B cell (primary cell): ENCODE data around the gene PEX7. TPM values are rescaled to one million over a fixed set of nuclear protein-coding genes. Genes with fewer than 3 reads are reported as not detected.

Experiments
- ATAC-seq: fragments of 200-7000 bp; cut with Tn5 transposase; one replicate; pipeline ENCODE4 v1.10.0; 2021; ENCODE audit warnings: low read depth, mild to moderate bottlenecking, moderate number of reproducible peaks, moderate library complexity
- CTCF ChIA-PET: fragments of 350-600 bp; sonication (Branson Sonifier 250); formaldehyde crosslinking; loops from one replicate; lab custom pipeline; 2021; ENCODE audit warnings: antibody characterized with exemption, inconsistent platforms; lab: Charles Lee
- POLR2A ChIA-PET: fragments of 350-600 bp; sonication (Branson Sonifier 250); formaldehyde crosslinking; loops from one replicate; lab custom pipeline; 2021; ENCODE audit warnings: antibody characterized with exemption; lab: Charles Lee
- DNase-seq: peaks from one replicate; pipeline ENCODE4 v3.0.0; 2013
- H2AFZ ChIP-seq: 2 replicates; pipeline ENCODE4 v1.6.1; 2012; ENCODE audit warnings: mild to moderate bottlenecking, low read depth, low read length; ENCODE audit not compliant: insufficient read depth, poor library complexity, severe bottlenecking
- H3K27ac ChIP-seq, 2 donors: 1 replicate in 1 of 2; 2 replicates in 1 of 2; pipeline ENCODE4 v1.5.1; 2012 to 2013; ENCODE audit warnings: low read length in 2 of 2, mild to moderate bottlenecking in 2 of 2, moderate library complexity in 1 of 2
- H3K27me3 ChIP-seq, 4 experiments: fragments of 200-600 bp in 1 of 4; sonication (generic) in 1 of 4; replicated peaks in 1 of 4; 1 replicate in 2 of 4; 2 replicates in 2 of 4; pipeline versions ENCODE4 v1.6.1 to v1.7.0; 2013 to 2016; ENCODE audit warnings: low read length in 3 of 4, mild to moderate bottlenecking in 2 of 4, mixed read lengths in 1 of 4, moderate library complexity in 1 of 4; ENCODE audit not compliant: insufficient read depth in 4 of 4, control insufficient read depth in 3 of 4; ENCODE audit errors: control extremely low read depth in 1 of 4
- H3K36me3 ChIP-seq, 2 experiments: replicated peaks in 1 of 2; 1 replicate in 1 of 2; 2 replicates in 1 of 2; pipeline versions ENCODE4 v1.6.1 to v1.7.1; 2013; ENCODE audit warnings: low read length in 1 of 2; ENCODE audit not compliant: insufficient read depth in 2 of 2, control insufficient read depth in 1 of 2; ENCODE audit errors: control extremely low read depth in 1 of 2, extremely low read depth in 1 of 2
- H3K4me1 ChIP-seq, 2 donors: fragments of 200-600 bp in 1 of 2; sonication (generic) in 1 of 2; 1 replicate in 1 of 2; 2 replicates in 1 of 2; pipeline versions ENCODE4 v1.5.1 to v1.6.1; 2013 to 2017; ENCODE audit warnings: low read length in 2 of 2; ENCODE audit not compliant: control insufficient read depth in 2 of 2, insufficient read depth in 2 of 2
- H3K4me2 ChIP-seq: replicated peaks from 2 replicates; pipeline ENCODE3; 2012; ENCODE audit warnings: mild to moderate bottlenecking, low read depth, low read length; ENCODE audit not compliant: poor library complexity, severe bottlenecking
- H3K4me3 ChIP-seq, 5 experiments: fragments of 200-600 bp in 1 of 5; sonication (generic) in 1 of 5; 1 replicate in 3 of 5; 2 replicates in 2 of 5; pipeline versions ENCODE4 v1.5.1 to v1.7.0; 2011 to 2016; ENCODE audit warnings: low read length in 4 of 5, mild to moderate bottlenecking in 4 of 5, low read depth in 2 of 5, control low read depth in 1 of 5, moderate library complexity in 1 of 5; ENCODE audit not compliant: insufficient read depth in 1 of 5; ENCODE audit errors: control extremely low read depth in 1 of 5, extremely low read depth in 1 of 5
- H3K79me2 ChIP-seq: fragments of 200-600 bp; sonication (generic); one replicate; pipeline ENCODE4 v1.6.0; 2016; ENCODE audit warnings: low read length; ENCODE audit not compliant: control insufficient read depth, insufficient read depth
- H3K9ac ChIP-seq: fragments of 200-600 bp; sonication (generic); 2 replicates; pipeline ENCODE4 v1.6.1; 2017; ENCODE audit warnings: mild to moderate bottlenecking, low read length, moderate library complexity
- H3K9me3 ChIP-seq, 3 donors: one replicate each; pipeline versions ENCODE4 v1.6.1 to v1.7.1; 2013; ENCODE audit warnings: low read length in 2 of 3; ENCODE audit not compliant: control insufficient read depth in 2 of 3, insufficient read depth in 1 of 3; ENCODE audit errors: control extremely low read depth in 1 of 3
- H4K20me1 ChIP-seq: 2 replicates; pipeline ENCODE4 v1.6.0; 2012; ENCODE audit warnings: mild to moderate bottlenecking, low read length; ENCODE audit not compliant: insufficient read depth, control insufficient read depth, poor library complexity, severe bottlenecking
- H3K27ac Mint-ChIP-seq: one replicate; pipeline ENCODE4 v1.8.0; 2021; ENCODE audit warnings: mixed read lengths
- H3K27me3 Mint-ChIP-seq: one replicate; pipeline ENCODE4 v1.8.0; 2021; ENCODE audit warnings: mixed read lengths
- H3K4me1 Mint-ChIP-seq: one replicate; pipeline ENCODE4 v1.8.0; 2021; ENCODE audit warnings: mixed read lengths
- H3K4me3 Mint-ChIP-seq: one replicate; pipeline ENCODE4 v1.8.0; 2021; ENCODE audit warnings: mixed read lengths
- H3K9me3 Mint-ChIP-seq: one replicate; pipeline ENCODE4 v1.8.0; 2022; ENCODE audit warnings: mixed read lengths; ENCODE audit not compliant: insufficient read depth
- EZH2 ChIP-seq: IDR thresholded peaks from 2 replicates; pipeline ENCODE4 v1.6.1; 2012; ENCODE audit warnings: borderline replicate concordance, low read depth, mild to moderate bottlenecking, moderate library complexity, low read length; ENCODE audit not compliant: insufficient read depth, poor library complexity, severe bottlenecking
- WGBS: methylation state at CpG from one replicate; pipeline ENCODE4 v1.1.5; 2013; ENCODE audit warnings: missing lambda C conversion rate; ENCODE audit not compliant: insufficient coverage; 5-methylcytosine and 5-hydroxymethylcytosine counted together
- intact Hi-C: fragments of 100-400 bp; cut with micrococcal nuclease; formaldehyde crosslinking; loops from one replicate; pipeline ENCODE4 v1.10.0; 2022
- polyA plus RNA-seq: library from polyadenylated mRNA; depleted of rRNA; stranded (reverse); fragments of >200 nt; gene quantifications from 2 replicates; pipeline ENCODE4 v1.2.3, GENCODE V29; 2012
- total RNA-seq, 2 donors: library from RNA; stranded (reverse); fragments of 120-200 nt in 1 of 2; gene quantifications; 1 replicate in 1 of 2; 2 replicates in 1 of 2; pipeline versions ENCODE4 v1.2.3 to v1.2.4, GENCODE V29; 2013 to 2022
- TF ChIP-seq, protein P1 (sequence below): fragments of 200-600 bp; IDR thresholded peaks from one replicate; pipeline ENCODE4 v1.8.0; 2022; ENCODE audit warnings: antibody characterized with exemption, mild to moderate bottlenecking

The PEX7 gene
- total and polyA plus RNA-seq, 2 donors (not counting 1 experiment from before 2014, with no cell fraction given) = 3.9 TPM

DNA sequence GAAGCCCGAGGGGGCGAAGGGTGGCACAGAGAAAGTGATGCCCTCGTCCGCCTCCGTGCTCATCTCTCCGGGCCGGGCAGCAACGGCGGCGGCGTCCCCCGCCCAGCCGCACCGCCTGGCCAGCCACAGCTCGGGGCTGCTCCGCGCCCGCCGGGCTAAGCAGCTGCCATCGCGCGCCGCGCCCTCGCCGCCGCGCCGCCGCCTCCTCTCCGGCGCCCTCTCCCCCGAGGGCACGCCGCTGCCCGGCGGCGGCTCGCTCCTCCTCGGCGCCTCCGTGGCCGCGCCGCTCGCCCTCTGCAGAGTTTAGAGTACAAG lies 30.3 kb upstream of the PEX7 start:
- Histone ChIP-seq H3K4me2 (peak overlapping the region; percentile 86), H3K36me3 (no peaks in the 10 kb centered on the region), H3K27ac (peak overlapping the region; percentile 95 to 98), H3K9ac (peak overlapping the region; percentile 96), H2AFZ (peak overlapping the region; percentile 95), H3K9me3 (peaks cover 0 to 7% (median 3%) of the 10 kb centered on the region in 3 donors), H3K27me3 (no peaks in the 10 kb centered on the region), H3K4me3 (peak overlapping the region; percentile 81 to 99 (median 96)), H3K4me1 (peaks cover 40 to 42% of the 10 kb centered on the region in 2 donors), H3K79me2 (peaks cover 35% of the 10 kb centered on the region), H4K20me1 (no peaks in the 10 kb centered on the region)
- no peak for TF ChIP-seq EZH2
- TF ChIP-seq, protein P1, sequence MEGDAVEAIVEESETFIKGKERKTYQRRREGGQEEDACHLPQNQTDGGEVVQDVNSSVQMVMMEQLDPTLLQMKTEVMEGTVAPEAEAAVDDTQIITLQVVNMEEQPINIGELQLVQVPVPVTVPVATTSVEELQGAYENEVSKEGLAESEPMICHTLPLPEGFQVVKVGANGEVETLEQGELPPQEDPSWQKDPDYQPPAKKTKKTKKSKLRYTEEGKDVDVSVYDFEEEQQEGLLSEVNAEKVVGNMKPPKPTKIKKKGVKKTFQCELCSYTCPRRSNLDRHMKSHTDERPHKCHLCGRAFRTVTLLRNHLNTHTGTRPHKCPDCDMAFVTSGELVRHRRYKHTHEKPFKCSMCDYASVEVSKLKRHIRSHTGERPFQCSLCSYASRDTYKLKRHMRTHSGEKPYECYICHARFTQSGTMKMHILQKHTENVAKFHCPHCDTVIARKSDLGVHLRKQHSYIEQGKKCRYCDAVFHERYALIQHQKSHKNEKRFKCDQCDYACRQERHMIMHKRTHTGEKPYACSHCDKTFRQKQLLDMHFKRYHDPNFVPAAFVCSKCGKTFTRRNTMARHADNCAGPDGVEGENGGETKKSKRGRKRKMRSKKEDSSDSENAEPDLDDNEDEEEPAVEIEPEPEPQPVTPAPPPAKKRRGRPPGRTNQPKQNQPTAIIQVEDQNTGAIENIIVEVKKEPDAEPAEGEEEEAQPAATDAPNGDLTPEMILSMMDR = no peak
- Mint-ChIP-seq H3K27me3 (no peaks in the 10 kb centered on the region), H3K9me3 (peaks cover 3% of the 10 kb centered on the region), H3K4me1 (peaks cover 45% of the 10 kb centered on the region), H3K27ac (peak overlapping the region; percentile 95), H3K4me3 (peak overlapping the region; percentile 95)
- peak; percentile 7 for ATAC-seq
- WGBS = under 1% methylated on average over 46 of the region's 46 CpGs
- CTCF ChIA-PET = interaction anchor here (0.5 to 8.7 kb wide), 80 partner anchors 9 to 541 kb away, joined by 3 to 433 read pairs (median 5); partner anchors contain the start of genes MAP7, MTFR2 and PEX7
- DNase-seq = no peak
- POLR2A ChIA-PET = interaction anchor here (0.6 to 2.9 kb wide), 14 partner anchors 24 to 502 kb away, joined by 3 to 21 read pairs (median 4); partner anchors contain the start of genes BCLAF1 and PEX7
- intact Hi-C loops = loop anchor here (1.0 to 10.0 kb wide), 7 partner anchors 8 to 1075 kb away; partner anchors contain the start of genes PEX7, SLC35D3 and TNFAIP3
